GM21526 (cell line): ENCODE measurements around the gene ANK2.

Experiments used
- ATAC-seq: cut with Tn5 transposase; IDR thresholded peaks from one replicate; pipeline ENCODE4 v1.9.1; 2021; ENCODE audit warnings: moderate library complexity; ENCODE audit not compliant: unreplicated experiment, low FRiP score

ANK2 gene

DNA sequence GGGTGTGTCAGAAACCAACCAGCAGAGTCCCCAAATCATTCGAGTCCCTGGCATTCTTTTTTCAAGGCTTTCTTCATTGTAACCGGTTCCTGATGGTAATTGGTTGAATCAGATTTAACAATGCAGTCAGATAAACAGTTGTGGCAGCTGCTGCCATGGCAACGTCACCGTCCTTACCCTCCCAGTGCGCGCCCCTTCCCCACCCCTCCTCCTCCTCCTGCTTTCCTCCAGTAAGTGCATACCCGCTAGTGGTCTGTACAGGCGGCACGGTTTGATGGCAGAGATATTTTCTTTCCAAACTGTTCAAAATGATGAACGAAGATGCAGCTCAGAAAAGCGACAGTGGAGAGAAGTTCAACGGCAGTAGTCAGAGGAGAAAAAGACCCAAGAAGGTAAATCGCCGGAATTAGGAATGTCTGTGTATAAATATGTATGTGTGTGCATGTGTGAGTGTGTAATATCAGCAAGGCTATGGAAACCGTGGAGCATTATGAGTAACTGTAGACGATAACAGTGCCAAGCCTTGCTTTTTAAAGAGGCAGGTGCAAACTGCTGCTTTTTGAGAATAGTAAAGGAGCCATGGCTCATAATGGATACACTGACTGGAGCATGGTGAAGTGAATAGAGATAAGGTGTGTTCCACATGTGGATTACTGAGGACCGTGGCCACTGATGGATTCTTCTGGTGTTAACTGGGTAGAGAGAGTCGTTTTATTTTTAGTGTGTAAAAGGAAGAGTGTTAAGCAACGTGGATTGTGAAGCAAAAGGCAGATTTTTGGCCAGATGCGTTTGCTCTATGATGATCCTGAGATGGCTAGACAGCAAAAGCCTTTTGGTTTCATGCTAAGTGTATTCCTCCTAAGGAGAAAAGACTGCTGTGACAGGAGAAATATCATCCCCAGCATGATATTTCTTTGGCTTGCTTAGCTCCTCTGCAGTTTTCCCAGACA, at the start of gene ANK2:
Gene ANK2, plus strand, starts transcription at position 233 of the 950 bp plus-strand sequence. Its CDS starts 76 bp downstream, at position 309.
- no peak for ATAC-seq

DNA sequence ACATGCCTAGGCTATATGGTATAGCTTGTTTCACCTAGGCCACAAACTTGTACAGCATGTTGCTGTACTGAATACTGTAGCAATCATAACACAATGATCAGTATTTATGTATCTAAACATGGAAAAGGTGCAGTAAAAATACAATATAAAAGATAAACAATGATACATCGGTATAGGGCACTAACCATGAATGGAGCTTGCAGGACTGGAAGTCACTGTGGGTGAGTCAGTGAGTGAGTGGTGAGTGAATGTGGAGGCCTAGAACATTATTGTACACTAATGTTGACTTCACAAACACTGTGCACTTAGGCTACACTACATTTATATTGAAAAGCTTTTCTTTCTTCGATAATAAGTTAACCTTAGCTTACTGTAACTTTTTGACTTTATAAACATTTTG, 45.6 kb upstream of the ANK2 start:
- ATAC-seq, result no peak

DNA sequence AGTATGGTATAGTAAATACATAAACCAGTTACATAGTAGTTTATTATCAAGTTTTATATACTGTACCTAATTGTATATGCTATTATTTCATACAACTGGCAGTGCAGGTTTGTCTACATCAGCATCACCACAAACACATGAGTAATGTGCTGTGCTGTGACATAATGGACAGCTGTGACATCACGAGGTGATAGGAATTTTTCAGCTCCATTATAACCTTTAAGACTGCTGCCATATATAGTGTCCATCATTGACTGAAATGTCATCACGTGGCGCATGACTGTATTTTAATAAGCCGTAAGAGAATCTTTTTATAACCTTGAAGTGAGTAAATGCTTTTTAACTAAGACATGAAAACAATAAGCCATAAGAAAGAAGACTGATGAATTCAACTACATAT, 44.8 kb upstream of the ANK2 start:
- ATAC-seq, result no peak

DNA sequence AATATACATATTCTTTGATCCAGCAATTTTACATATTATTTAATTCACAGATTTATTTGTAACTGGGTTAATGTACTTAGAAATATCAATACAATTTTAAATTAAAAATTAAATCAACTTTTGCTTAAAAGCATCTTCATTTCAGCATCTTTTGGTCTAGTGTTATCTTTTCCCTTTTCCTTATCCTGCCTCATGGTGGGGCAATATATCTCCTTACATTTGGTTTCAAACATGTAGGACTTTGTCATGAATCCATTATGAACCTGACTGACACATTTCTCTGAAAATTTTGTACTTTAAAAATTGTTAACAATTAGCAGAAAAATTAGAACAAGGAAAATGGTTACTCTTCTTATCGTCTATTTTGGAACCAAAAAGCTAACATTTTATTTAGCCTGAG, 42.8 kb upstream of the ANK2 start:
- ATAC-seq, result no peak

DNA sequence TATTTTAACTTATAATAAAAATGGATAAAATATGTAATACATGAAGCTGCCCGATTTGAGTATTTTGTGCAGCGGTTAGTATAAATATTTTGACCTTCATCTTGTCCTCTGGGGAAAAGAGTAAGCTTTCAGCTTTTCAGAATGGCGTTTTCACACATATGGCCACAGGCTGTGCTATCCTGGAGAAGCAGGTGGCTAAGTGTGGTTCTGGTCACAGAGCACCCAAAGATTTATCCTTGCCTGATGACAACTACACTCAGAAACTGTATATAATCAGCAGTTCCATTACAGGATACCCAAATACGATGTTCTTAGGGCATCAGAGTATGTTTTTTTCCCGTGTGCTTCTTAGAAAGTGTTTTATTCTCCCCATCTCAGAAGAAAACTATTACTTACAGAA, 42.3 kb upstream of the ANK2 start:
- no peak for ATAC-seq

DNA sequence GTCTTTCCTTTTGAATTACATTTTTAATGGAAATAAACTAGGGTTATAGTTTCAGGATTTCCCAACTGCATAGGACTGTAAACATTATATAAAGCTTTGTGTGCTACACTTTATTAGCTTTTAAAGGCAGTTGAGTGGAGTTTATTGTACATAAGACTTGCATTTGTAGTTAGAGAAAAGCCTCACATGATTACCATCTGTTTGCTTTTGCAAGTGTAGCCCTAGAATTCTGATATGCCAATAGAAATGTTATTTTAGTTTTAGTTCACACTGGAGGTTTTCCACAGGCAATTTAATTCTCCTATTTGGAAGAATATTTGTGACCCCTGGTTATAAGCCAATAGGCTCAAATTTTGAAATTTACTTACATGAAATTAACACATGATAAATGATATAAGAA, 41.3 kb upstream of the ANK2 start:
- ATAC-seq, result no peak

DNA sequence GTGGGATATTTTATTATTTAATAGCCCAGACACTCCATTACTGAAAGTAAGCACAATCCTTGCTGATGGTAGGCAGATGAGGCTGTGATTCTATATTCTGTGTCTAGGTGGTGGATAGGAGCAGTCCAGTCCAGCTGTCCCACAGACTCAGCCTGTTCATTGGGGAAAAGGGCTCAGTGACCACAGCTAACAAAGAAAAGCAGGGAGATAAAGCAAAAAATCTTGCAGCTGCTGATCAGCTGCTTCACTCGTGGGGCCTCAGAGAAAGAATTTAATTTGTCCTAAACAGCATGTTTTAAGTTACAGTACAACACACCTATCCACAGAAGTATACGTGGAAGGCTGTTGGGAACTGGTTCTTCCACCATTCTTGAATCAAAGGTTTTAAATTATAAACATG, 40.7 kb upstream of the ANK2 start:
- no peak for ATAC-seq

DNA sequence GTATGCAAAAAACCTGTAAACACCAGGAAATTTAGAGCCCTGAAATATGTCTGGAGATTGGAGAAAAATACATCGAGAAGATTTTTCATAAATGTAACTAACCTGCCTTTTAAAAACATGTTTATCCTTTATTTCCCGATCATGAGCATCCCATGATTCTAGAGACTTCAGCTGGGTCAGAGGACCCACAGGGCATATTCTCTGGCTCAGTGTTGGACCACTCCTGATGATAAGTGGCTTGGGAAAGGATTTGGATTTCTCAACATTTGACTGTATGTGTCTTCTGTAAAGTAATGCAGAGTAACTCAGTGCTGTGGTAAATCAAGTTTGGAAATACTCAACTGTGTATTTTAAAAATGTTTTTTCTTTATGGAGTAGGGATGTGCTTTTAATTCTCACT, 40.0 kb upstream of the ANK2 start:
- ATAC-seq, result no peak

DNA sequence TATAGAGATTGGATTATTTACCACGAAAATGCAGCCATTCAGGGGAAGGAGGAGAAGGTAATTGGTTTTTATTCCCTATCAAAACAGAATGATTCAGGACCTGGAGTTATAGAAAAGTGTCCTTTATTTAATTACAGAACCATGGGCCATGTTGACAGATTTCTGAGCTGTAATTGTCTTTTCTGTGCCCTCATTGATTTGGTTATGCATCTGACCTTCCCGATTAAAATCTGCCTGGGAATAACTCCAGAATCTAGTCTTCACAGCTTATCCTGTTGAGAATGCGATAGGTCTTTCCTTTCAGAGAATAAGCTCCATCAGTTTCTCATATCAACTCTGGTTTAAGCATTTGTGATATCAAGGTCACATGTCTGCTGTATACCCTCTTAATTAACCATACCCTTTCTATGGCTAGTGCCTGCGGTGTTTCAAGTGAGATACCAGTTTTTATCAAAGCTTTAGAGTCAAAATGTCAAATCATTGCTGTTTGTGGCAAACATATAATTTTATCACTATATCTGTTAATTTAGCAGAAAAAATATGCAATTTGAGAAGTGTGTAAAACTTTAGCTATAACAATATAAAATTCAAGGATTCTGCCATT, 37.2 kb upstream of the ANK2 start:
- no peak for ATAC-seq

DNA sequence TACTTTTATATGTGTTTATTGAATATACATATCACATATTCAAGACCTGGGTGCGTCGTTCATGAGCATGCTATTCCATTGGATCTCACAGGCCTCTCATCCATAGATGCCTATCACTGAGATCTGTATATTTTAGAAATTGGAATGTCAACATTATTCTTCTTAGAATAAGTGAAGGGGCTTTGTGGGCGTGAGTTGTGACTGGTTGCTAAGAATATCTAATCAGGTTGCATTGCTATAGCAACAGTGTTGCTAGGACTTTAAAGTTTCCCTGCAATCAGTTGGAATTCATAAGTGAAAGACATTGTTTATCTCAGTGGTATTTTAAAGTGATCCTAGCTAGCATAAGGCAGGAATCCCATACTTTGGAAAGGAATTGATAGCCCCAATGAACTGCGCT, 36.7 kb upstream of the ANK2 start:
- no peak for ATAC-seq

DNA sequence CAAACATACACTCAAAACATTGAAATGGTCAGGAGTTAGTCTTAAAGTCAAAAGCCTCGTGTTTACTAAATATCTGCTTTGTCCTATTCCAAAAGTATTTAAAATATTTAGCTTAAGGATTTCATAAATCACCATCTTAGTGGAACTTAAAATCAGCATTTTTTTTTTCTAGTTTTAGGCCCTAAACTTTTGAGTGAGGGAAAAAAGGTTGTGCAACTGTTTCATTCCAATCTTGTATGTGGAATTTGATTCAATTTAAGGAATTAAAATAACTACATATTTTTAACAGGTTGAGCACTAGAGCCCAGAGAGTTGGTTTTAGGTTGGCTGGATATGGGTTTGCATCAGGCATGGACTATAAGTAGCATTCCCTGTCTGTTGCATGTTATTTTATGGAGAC, 35.7 kb upstream of the ANK2 start:
- ATAC-seq, result no peak

DNA sequence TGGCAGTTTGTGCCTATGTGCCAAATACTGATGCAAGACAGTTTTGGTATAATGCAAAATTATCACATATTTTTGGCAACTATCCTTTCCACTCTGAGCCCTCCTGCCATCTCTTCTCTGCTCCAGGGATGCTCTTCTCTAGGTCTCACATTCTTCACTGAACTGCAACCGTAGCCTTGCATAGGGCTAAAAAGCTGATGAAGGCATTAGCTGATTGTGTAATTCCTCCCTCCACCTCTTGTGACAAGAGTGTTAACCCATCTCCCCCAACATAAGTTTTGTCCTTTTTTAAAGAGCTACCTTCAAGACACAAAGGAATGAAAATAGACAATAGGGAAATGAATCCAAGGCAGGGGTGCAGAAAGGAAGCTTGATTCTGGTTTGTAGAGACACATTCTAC, 33.1 kb upstream of the ANK2 start:
- ATAC-seq, result no peak

DNA sequence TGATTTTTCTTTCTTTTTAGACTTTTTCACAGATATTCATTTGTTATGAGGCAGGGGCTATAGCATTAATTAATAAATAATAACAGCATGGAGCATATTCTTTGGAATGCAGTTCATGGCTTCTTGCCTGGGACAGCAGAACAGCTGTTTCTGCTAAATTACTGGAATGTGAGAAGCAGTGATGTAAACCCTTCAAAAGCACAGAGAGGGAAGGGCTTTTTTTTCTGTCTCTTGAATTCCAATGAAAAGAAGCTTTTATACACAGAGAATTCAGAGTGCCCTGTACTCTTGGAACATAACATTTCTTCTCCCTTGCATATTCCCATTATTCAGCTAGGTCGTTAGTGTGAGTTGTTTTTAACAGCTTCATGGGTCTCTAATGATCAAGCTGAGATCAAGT, 28.5 kb upstream of the ANK2 start:
- no peak for ATAC-seq

DNA sequence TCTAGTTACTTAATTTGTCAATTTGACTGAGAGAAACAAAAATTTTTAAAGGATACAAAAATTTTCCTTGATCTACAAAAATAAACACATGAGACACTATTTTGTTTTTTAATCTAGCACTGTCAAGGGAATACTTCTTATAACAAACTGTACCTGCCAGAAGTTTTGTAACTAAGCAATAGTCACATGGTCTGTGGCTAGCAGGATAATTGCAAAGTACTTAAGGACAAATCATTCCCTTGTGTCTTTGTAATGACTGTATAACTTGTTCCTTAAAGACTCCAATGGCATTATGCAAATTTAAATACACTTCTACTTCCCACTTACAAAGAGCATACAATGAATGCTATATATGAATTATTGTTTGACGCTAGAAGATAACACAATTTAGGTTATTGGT, 25.1 kb upstream of the ANK2 start:
- ATAC-seq, result no peak

DNA sequence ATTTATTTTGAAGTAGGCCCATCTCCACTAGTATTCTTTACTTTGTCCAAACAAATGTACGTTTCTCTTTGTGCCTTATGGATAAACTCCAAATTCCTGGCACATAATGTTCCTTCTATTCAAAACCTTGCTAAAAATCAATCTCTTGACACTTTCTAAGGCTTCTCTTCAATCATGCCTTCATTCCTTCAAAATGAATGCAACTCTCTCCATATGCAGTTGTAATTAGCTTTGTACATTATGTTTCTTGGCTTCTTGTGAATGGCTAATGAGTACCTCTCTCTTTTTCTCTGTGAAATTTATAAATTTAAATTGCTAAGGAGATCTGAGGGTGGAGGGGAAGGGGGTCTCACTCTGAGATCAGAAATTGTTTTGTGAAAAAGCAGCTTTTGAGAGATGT, 24.0 kb upstream of the ANK2 start:
- no peak for ATAC-seq

DNA sequence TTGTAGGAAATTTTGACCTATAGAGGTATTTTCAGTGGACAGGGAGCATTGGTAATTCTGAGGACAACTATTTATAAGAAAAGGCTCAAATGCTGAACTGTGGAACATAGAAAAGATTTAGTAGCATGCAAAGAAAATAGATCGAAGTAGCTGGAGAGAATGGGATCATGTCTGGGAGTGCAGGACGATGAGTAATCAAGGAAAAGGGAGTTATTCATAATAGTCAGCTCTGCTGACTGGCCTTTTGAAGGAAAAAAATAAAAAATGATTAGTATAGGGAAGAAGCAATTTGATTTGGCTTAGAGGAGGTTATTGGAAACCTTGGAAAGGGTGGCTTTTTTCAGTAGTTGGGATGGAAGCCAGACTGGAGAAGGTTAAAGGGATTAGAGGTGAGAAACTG, 22.9 kb upstream of the ANK2 start:
- no peak for ATAC-seq

DNA sequence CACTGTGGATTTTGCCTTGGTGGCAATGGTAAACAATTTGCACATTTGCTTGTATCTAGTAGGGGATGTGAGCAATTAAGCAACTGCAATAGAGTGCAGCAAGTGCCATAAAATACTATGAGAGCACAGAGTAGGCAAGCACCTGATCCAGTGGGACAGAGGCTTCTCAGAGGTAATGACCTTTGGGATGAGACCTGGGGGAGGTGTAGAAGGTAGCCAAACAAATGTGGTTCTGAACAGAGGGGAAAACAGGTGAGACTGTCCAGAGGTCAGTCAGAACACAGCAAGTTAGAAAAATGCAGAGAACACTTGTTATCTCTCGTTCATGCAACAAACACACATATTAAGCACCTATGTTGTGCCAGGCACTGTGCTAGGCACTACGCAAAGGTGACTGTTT, 21.4 kb upstream of the ANK2 start:
- no peak for ATAC-seq

DNA sequence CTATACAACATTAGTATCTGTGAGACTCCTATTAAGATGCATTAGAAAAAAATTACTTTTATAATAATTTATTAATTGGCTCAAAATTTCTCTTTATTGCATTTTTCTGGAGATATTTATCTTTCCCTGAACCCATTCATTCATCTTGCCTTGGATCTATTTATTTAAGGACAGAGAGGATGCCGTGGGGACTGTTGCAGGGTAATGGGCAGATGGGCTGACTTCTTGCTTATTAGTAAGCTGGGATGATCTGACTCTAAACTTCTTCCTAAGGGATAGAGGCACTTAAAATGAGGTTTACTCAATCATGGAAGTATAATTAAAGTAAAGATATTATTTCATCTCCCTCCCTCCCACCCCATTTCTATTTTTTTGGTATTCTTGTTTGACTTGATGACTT, 18.2 kb upstream of the ANK2 start:
- no peak for ATAC-seq

DNA sequence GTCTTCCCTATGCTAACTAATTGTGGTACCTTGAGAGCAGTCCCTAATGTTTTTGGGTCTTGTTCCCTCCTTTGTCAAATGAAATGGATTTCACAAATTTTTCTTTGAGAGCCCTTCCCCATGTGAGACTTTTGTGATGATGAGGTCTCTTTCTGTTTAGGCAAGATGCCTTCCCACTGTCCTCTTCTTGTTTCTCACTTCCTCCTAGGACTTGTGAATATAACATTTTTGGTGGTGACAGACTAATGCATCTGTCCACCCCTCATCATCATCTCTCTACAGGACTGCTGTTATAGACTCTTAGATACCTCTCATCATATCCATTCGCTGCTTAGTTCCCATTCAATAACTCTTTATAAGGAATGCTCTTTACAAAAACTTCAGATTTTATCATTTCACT, 8.7 kb upstream of the ANK2 start:
- peak; percentile 72 for ATAC-seq

DNA sequence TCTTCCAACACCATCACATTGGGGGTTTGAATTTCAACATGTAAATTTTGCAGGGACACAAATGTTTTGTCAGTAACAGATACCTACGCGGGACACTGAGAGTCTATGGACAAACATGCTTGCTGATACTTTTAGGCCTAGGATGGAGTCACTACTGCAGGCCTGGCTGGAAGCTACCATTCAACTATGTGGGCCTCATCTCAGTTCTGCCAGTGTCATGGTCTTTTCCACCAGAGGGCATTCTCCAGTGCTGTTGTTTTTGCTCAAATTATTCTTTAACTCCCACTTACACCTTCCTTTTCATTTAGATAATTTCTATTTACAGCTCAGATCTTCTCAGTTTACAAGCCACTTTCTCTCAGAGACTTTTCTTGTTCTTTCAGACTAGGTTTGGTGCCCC, 7.0 kb upstream of the ANK2 start:
- no peak for ATAC-seq

DNA sequence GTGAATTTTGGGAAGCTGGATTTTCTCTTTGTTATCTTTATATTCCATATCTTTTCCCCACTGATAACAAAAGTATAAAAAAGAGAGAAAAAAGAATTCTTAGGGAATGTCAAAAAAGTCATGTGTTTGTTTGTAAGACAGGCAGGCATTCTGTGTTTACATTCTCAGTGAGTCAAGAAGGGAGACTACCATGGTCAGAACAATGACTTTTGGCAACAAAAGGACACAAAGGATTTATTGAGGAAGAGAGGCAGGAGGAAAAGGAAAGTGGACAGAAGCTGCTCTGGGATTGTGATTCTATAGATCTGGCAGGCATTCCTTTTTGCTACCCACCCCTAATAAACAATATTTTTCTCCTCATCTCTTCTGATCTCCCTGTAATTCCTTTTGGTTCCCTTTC, 5.9 kb upstream of the ANK2 start:
- ATAC-seq, result no peak

DNA sequence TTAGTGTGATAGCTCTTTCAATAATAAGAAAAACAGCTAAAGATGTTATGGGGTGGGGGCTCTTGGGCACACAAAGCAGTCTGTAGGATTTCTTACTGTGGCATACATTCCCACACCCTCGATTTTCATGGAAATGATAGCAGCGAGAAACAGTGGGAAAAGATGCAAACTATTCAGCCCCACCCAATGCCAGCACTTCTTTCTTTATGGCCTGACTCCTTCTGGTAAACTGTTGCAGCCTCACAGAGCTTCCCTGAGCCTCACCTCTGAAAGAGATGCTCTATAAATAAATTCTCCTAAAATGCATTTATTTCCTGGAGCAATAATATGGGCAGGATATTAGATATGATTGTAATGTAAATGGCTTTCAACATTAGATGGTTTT, 910 bp downstream of the ANK2 start:
- ATAC-seq, result no peak
